GM19351 (cell line): ENCODE data around the gene MX2.

ENCODE experiments used
- ATAC-seq: cut with Tn5 transposase; IDR thresholded peaks from one replicate; pipeline ENCODE4 v1.9.1; 2021; ENCODE audit warnings: mild to moderate bottlenecking, moderate library complexity; ENCODE audit not compliant: unreplicated experiment

The MX2 gene

DNA sequence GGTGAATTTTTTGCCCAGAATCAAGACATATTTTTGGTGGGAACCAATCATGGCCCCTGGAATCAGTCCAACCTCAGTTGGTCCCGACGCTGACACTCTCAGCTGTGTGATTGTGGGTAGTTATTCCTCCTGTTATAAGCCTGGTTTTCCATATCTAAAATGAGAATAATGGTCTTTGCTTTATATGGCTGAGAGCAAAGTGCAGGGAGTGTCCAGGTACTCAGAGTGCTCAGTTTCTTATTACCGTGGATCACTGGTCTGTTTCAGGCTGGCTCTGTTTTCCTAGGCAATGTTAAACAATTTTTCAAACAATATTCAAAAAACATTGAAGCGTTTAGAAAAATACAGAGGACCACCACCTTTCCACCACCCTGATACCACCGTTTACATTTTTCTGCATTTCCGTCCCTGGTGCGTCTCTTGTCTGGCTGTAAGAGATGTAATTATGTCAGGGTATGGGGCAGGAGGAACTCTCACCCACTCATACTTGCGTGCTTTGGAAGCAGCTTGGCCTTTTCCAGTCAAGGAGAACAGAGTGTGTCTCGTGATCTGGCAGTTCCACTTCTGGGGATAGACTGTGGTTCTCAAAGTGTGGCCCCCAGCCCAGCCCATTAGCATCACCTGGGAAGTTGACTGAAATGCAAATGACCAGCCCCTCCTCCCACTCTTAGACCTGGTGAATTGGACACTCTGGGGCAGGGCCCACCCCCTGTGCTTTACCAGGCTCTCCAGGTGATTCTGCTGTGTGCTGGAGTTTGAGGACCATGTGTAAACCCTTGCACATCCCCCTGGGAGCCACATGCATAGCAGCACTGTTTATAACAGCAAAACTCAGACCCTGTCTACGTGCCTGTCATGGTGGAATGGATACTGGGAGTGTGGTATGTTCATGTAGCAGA is 71.0 kb downstream of the MX2 start:
- ATAC-seq = no peak

DNA sequence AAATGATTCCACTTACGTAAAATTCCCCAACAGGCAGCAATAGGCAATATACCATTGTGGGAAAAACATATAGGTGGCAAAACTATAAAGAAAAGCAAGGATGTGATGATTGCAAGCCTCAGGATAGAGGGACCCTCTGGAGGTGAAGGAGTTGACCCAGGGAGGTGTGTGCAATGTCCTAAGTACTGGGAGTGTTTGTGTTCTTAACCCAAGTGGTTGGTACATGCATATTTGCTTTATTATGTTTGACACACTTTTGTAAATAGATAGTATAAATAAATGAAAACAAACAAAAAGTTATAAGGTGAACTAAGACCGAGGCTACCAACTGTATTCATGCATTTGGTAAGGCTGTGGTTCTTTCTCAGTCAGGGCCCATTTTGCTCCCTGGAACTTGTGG is 71.7 kb downstream of the MX2 start:
- no peak for ATAC-seq

GRCh38 chr21:41435706-41436105 is 73.9 kb downstream of the MX2 start:
- no peak for ATAC-seq

DNA sequence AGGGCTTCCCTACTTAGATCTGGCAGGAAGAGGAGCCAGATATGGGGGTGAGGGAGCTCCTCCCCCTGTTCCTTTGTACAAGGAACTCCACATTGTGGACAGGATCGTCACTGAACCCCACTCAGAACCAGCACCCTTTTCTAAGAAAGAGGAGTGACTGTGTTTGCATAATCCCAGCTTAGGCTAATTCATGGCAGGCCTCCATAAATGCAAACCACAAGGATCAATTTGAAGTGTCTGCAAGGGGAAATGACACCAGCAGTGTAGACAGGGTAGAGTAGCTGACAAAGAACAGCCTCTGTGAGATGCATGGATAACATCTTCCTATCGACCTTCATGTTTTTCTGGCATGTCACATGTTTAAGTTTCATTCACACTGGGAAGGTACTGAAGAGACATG is 75.9 kb downstream of the MX2 start:
- no peak for ATAC-seq

DNA sequence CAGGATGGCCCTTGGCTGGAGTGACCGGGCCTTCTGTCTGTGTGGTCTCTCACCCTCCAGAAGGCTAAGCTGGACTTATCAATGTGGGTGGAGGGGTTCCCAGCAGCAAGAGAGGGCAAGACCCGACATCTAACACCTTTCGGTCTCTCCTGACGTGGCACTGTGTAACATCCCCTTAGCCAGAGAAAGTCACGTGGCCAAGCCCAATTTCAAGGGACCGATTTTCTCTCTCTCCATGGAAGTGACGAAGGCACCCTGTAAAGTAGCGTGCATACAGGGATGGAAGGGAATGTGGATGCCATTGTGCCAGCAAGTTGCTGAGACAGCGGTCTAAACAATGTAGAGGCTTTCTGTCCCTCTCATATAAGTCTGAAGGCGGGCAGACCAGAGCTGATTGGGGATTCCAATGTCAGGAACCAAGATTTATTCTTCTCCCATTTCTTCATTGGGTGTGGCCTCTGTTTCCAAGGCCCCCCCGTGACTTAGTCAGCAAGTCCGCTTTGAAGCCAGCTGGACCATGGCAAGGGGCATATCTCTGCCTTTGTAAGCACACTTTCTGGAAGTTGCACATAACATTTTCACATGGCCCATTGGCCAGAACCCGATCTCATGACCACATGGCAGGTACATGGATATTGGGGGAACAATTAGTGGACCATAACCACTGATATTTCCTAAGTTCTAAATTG is 76.7 kb downstream of the MX2 start:
- ATAC-seq = no peak

DNA sequence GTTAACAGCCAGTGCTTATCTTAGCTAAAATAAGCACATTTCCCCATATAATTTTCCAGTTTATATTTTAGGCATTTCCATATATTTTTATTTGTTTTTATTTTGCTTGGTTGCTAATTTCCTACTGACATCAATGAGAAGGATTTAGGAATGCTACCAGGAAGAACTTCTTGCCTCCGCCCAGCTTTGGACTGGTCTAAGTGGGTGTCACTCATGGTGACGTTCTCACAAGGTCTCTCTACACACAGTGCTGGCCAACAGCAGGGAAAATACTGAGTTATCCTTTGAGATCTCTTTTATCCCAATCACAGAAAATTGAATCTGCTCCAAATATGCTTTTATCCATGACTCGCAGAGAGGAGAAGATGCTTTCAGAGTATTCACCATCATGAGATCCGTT is 77.4 kb downstream of the MX2 start:
- ATAC-seq = no peak

DNA sequence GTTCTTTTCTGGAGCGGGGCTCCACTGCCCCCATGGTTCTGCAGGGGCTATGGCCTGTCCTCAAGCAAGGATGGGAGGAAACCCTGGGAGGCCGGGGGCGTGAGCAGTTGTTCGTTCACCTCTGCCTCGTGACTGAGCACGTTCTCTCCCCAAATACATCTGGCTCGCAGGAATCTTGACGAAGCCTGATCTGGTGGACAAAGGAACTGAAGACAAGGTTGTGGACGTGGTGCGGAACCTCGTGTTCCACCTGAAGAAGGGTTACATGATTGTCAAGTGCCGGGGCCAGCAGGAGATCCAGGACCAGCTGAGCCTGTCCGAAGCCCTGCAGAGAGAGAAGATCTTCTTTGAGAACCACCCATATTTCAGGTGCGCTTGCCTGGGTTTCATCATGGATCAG is 79.7 kb downstream of the MX2 start:
- no peak for ATAC-seq

DNA sequence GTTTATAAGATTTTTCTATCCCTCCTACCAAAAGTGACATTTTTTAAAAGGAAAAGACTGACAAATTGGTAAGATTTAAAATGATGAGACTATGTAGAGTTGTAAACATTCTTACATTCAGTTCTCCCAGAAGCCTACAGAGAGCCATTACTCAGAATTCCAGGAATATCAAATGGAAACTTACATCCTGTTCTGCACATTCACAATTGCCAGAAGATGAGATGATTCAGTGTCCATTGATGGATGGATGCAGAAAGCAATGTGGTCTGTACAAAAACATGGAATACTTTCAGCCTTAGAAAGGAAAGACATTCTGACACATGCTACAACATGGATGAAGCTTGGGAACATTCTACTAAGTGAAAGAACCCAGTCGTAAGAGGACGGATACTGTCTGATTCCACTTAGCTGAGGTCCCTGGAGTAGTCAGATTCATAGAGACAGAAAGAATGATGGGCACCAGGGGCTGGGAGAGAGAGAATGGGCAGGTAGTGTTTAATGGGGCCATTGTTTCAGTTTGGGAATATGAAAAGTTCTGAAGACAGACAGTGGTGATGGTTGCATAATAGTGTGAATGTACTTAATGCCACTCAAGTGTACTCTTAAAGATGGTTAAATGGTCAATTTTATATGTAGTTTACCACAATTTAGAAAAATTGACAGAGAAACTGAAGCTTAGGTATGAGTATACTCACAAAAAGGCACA is 80.8 kb downstream of the MX2 start:
- no peak for ATAC-seq

DNA sequence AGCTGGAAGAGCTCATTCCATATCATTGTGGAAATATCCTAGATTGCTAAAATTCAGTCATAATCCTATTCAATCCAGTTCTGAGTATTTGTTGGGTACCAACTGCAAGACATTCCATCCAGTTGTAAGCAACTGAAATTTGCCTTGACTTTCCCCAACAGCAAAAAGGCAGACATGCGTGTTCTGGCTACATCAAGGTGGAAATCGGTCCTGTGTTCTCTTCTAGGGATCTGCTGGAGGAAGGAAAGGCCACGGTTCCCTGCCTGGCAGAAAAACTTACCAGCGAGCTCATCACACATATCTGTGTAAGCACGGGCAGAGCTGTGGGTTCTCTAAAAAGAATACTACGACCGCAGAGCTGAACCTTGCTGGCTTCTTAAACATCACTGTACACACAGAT is 81.7 kb downstream of the MX2 start:
- no peak for ATAC-seq

GRCh38 chr21:41444703-41445464 is 83.1 kb downstream of the MX2 start:
- ATAC-seq = no peak

- no peak for ATAC-seq
Measured at GRCh38 chr21:41445465-41445862, 83.6 kb downstream of the MX2 start.

- no peak for ATAC-seq
Measured at GRCh38 chr21:41446586-41446985, 84.8 kb downstream of the MX2 start.

GRCh38 chr21:41447356-41447755 is 85.5 kb downstream of the MX2 start:
- no peak for ATAC-seq

GRCh38 chr21:41449613-41450012 is 87.8 kb downstream of the MX2 start:
- ATAC-seq = no peak

DNA sequence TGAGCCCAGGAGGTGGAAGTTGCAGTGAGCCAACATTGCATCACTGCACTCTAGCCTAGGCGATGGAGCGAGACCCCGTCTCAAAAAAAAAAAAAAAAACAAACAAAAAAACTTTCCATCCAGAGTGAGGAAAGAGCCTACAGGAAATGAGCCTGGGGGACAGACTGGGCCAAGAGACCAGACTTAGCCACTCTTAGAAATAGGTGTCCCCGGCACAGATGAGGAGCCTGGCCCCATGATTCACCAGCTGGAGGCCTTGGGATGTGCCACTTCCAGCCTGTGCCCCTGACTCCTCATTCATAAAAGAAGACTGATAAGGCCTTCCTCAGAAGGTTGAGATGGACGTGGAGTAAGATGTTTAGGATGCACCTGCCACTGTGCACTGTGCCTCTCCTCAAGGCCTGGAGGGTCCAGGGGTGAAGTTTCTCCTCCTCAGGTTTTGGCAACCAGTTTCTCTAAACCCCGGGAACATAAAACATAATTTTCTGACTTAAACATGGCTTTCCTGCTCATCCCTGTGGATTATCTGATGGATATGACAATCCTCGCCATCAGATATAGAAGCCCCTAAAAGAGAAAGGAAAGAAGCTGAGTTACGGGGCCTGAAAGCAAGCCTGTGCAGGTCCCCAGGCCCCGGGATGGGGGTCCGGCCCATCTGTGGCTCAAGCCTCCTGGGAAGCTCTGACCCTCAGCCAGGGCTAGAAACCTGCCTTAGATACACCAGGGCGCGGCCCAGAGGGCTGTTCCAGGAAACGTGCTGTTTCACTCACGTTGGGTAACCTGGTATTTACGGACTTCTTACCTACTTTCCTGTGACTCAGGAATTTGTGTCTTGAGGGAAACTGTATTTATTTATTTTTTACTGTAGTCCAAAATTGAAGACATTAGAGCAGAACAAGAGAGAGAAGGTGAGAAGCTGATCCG is 90.2 kb downstream of the MX2 start:
- ATAC-seq = no peak

DNA sequence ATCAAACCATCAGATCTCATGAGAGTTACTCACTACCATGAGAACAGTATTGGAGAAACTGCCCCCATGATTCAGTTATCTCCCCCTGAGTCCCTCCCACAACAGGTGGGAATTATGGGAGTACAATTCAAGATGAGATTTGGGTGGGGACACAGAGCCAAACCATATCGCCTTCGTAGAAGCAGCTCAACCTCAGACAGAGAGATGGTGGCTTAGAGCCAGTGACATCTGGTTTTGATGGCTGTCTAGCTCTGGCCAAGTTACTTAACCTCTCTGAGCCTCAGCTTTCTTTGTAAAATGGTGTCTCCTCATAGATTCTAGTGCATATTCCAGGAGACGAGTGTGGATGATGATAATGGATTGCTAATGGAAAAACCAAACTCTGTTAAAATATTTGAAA is 91.4 kb downstream of the MX2 start:
- no peak for ATAC-seq

GRCh38 chr21:41453761-41454160 is 91.9 kb downstream of the MX2 start:
- ATAC-seq = no peak

DNA sequence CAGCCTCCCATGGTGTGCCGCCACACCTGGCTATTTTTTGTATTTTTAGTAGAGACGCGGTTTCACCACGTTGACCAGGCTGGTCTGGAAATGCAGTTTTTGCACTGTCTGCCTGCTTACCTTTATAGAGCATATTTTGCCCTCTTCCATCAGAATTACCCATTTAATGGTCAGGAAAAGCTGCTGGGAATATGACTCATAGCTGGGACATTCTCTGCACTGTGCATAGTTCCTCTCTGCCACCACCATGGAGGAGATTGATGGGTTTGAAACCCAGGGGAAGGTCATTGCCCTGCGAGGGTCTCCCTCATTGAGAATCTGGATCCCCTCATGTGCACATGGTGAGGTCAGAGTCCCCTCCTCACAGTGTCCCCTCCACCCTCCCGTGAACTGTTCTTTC is 96.3 kb downstream of the MX2 start:
- no peak for ATAC-seq

GRCh38 chr21:41458559-41458958 is 96.7 kb downstream of the MX2 start:
- ATAC-seq = no peak
